HG03378 (cell line): ENCODE measurements around the gene CUBN.

Experiments used
- ATAC-seq: cut with Tn5 transposase; IDR thresholded peaks from one replicate; pipeline ENCODE4 v1.9.1; 2021; ENCODE audit warnings: mild to moderate bottlenecking, moderate library complexity; ENCODE audit not compliant: unreplicated experiment

The CUBN gene

DNA sequence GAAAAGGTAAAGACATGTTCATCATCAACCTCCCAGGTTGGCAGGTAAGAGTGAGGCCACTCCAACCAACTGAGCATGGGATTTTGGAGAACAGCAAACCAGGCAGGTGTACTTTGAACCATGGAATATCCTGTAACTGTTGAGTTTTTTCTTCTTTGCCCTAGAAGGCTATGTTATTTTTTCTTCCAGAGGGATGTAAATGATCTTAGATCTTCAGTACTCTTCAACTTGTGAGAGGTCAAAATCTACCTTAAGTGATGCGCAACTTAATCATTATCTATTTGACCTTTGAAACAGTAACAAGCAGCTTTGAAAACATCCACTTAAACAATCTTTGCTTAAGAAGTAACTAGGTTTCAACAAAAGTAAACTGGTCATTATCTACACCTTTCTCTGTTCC lies at the start of gene CUBN:
Gene CUBN, minus strand, starts transcription at position 71 of the 400 bp plus-strand sequence. Its CDS starts 46 bp downstream, at position 25.
- no peak for ATAC-seq

DNA sequence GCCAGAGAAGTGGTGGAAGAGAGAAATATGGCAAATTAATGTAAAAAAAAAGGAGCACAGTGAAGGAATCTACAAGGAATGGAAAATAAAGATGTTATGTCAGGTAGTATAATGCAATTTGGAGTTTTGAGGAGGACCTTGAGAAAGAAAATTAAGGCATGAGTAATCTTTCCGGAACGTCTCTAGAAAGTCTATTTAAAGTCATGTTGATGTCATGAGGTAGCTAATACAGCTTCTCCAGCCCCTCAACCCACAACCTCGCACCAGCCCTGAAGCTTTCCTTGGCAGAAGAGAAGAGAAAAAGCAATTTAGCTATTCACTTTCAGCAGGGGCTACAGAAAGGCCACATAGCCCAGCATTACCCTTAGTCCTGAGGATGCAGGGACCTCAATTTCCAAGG lies 49.4 kb upstream of the CUBN start:
- ATAC-seq: no peak

DNA sequence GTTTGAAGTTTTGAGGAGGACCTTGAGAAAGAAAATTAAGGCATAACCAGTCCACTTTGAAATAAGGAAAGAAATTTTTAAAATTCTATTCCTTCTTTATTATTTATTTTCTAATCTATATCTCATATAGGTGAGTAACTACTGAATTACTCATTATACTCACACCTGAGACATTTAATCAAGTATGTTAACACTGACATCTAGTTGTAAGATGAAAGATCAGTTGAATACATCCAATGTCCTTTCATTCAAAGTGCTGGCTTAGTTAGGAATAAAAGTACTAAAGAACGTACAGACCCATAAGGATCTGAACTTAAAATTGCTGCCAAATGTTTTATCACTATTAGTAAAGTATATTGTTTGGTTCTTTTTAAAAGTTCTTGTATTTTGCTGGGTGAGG lies 48.4 kb upstream of the CUBN start:
- ATAC-seq: no peak

DNA sequence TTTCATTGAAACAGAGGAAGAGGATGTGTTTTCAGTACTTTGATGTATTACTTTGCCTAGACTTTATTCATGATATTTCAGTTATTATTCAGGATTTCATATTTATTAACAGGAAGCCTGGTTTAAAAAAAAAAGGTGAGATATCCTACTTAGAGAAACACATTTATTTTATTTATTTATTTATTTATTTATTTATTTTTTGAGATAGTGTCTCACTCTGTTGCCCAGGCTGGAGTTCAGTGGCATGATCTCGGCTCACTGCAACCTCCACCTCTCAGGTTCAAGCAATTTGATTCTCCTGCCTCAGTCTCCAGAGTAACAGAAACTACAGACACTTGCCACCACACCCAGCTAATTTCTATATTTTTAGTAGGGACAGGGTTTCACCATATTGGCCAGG lies 47.4 kb upstream of the CUBN start:
- no peak for ATAC-seq

DNA sequence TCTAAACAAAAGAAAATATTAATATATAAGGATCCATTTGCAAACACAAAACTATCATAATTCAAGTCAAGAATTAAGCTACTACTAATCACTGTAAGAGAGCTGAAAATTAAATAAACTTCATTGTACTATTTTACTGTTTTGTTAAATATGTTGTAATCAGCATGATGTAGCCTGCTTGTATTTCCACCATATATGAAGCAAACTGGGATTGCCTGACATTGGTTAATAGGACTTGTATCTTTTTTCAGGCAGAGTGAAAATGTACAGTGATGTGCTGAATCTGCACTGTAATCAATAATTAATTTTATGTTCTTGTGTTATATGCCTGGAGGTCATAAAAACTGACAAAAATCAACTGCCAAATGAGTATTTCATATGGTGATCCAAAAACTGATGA lies 46.5 kb upstream of the CUBN start:
- no peak for ATAC-seq

DNA sequence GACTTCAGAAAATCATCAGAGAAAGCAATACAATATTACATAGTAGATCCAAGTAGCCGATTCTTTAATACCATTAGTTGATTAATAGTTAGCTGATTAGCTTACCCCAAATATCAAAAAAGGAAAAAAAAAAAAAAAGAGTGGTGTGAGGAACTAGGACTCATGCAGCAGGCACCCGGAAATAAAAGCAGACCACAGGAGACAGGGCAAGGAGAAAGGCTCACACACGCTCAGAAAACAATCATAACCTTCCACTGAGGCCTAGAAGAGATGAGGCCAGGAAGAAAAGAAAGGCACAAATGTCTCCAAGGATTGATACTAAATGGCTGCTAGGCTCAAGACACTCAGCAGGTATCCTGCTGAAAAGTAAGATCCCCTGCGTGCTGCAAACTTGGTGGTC lies 45.9 kb upstream of the CUBN start:
- ATAC-seq: no peak

DNA sequence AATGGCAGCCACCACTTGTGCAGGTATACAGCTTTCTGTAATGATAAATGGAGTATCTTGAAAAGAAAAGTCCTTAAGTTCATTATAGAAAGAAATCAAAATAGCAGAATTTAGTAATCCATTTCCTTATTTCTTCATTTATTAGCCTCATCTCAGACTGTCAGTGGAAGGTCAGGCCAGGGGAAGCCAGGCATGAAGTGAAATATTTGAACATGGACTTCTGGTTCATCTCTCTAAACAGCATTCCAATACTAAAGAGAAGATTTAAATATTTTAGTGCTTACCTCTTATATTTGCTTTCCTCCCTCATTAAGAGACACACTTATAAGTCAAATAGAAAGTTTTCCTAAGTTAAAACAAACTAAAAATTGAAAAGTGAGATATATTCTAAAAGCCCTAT lies 45.0 kb upstream of the CUBN start:
- ATAC-seq: no peak

DNA sequence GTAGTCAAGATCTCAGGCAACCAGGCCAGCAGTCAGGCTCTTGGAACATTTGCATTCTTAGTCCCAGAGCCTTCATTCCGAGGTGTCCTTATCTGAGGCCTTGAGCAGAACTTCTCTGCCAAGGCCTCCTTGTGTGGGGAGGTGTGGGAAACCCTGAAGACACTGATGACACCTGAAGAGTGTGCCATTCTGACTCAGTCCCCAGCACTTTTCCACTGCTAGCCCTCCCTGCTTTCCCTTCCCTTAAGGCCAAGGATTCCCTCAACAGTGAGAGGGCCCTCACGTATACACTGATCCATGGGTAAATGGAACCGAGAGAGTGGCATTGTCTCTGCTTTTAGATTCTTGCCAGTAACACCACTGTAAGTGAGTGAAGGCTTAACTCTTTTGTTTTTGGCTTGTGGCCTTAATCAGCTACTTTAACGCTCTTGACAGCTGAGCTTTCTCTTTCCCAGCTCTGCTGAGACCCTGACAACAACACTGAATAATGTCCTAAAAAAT lies 41.6 kb upstream of the CUBN start:
- no peak for ATAC-seq

DNA sequence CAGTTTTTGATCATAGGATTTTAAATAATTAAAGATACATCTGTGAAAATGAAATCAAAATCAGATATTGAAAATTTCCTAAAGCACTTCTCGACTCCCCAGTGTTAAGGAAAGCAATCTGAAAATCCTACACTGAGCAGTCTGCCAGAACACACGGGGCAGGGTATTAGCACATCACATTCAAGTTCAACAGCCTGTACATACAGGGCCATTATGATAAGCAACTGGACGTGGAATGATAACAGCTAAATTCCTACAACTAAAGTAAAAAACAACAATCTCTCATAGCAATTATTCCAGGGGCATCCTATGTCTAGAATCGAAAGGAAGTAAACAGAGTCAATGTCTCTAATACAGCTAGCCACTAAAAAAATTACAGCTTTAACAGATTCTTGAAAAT lies 40.2 kb upstream of the CUBN start:
- ATAC-seq: no peak

DNA sequence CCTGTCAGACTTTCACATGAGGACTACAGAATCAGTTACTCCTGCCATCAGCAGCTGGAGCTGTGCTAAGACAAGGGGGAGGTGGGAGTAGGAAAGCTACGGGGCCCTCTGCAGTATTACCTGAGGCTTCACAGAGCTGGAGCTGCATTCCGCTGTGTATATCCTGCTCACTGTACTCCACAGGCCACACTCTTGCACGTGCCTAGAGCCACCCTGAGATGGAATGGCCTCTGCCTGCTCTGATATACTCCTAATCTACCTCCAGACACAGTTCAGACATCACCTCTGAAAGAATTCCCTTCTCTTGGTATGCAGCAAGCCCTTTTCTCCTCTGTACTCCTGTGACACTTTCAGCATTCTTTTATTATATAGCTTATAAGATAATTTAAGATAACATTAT lies 37.1 kb upstream of the CUBN start:
- no peak for ATAC-seq

DNA sequence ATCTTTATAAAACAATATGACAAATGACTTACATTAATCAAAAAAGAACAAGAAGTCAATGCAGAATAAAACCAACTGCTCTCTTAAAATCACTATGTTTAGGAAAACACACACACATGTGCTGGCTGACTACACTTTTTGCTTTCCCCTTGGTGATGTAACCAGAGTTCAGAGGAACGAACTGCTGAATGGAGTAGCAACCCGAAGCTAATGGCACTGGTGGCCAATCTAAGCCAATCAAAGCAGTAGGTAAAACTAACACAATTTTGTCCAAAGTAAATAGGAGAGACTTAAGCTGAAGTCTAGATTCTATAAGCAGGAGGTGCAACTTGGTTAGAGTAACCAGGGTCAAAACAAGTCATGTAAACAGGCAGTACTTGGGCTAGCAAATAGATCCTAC lies 33.2 kb upstream of the CUBN start:
- ATAC-seq: no peak

DNA sequence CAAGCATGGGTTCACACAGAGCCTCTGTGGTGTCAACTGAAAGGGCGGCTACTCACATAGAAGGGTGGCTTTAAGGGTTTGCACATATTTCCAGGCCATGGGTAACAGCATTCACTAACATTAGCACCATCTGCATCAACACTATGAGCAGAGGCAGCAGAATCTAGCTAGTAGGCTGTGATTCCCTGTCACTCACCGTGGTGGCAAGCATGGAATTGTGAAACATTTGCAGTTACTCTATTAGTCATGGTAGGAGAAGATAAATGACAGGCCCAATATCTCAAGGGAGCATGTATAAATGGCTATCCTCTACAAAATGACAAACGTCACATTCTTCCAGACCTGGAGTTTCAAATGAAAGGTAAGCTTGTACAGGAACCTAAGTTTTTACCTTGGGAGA lies 32.2 kb upstream of the CUBN start:
- ATAC-seq: no peak

DNA sequence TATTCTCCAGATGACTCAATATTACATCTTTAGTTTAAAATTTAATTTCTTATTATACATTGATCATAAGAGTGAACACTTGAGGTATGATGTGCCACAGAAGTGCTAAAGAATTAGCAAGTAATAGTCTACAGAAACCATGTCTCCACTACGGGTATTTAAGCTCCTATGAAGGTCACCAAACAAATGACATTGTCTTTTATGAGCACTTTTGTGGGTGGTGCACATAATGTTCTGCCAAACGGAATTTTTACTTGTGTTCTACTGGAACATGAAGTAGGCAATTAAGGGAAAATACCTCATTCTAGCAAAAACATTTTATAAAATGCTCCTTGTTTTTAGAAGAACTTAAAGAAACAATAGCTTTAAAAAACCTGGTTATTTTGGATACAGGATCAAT lies 27.4 kb upstream of the CUBN start:
- ATAC-seq: no peak

DNA sequence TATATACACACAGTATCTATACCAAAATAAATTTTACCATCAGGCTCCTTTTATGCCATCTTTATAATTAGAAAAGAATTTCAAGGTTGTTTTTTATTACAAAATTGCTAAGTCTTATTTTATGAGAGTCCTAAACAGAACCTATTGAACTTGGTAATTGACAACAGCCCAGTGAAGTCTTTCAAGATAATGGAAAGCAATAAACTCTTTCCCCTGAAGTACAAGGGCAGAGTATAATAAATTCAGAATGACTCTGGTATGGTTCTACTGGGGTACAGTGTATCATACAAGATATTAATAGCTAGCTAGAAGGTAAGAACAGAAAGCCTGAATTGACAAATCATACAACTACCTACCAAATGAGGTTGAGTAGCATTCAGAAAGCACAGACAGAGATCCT lies 26.2 kb upstream of the CUBN start:
- ATAC-seq: no peak

DNA sequence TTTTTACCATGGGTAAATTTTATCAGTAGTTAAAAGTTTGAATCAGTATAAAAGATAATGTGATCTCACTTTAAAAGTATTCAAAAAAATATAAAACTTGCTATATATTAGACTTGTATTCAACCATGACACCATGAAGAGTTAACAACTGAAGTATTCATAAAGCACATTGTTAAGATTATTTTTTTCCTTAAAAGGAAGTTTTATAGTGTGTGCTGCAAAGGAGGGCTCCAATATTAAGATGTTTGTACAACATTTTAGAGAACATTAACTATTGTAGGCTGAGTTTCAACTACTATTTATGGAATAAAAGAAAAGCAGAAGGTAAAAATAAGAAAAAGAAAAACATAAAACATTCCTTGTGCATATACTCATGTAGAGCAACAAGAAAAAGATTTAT lies 24.5 kb upstream of the CUBN start:
- ATAC-seq: no peak

DNA sequence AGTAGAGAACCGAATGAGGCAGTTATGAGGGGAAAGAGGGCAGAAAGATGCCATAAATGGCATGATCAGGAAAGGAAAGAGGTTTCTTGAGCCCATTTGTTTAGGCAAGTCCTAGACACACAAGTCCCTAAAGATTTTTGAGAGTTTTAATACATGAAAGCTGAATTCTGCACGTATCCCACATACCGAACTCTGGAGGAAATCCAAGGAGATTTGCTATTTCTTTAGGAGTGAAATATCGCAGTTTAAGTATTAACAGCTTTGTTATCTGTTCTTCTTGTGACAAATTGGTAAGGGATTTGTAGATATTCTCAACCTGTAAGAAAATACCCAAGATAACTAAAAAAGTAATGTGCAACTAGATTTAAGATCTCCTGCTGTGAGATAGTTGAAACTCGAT lies 23.7 kb upstream of the CUBN start:
- ATAC-seq: no peak

DNA sequence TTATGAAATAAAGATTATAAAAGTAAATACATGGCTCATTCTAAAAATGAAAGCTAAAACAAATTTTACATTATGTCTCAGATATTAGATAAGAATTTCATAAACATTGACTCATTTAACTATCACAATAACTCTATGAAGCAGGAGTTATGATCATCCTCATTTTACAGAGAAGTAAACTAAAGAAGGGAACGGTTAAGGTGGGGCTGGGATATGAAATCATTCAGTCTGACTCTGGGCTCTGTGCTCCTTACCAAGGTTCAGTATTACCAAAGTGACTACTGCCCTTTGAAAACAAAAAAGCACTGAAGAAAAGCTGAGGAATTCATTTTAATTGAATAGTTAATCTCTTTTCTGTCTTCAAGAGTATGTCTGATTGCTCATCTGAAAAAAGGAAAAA lies 22.1 kb upstream of the CUBN start:
- no peak for ATAC-seq

DNA sequence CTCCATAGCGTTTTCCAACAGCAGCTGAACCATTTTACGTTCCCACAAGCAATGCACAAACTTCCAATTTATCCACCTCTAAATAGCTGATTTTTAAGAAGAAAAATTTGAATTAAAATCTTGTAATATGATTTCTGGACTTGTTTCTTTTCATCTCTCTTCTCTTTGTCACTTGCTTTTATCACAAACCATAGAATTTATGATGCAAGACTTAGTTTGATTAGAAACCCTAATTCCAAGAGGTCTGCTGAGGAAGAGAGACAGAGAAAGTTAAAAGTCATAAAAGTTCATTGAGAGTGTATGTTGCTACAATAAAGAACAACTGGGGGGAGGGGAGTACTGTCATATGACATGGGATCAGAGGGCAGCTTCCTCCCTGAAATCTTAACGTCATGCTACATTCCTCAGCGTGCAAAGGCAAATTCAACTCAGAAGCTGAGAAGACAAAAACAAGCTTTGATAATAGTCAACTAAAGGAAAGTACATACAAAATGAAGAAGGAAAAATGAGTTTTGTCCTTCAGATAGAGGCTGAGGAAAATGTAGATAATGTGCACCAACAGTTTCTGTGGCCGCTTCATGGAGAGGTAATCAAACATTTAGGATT lies 18.4 kb upstream of the CUBN start:
- ATAC-seq: no peak

DNA sequence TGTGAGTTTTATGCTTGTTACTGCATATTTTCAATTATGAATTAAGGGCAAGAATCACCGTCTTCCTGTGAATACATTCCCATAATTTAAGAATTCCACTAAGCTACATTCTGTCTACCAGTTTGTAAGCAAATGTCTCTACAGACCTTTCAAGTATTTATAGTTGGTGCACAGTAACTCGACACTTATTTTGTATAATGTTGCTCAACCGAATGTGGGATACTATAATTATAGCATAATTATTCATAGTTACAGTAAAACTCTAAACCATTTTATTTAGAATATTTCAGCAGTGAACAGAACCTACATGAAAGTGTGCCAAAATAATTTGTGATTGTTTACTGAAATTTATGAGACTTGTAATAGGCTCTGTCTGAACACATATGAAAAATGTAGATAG lies 17.3 kb upstream of the CUBN start:
- ATAC-seq: no peak

DNA sequence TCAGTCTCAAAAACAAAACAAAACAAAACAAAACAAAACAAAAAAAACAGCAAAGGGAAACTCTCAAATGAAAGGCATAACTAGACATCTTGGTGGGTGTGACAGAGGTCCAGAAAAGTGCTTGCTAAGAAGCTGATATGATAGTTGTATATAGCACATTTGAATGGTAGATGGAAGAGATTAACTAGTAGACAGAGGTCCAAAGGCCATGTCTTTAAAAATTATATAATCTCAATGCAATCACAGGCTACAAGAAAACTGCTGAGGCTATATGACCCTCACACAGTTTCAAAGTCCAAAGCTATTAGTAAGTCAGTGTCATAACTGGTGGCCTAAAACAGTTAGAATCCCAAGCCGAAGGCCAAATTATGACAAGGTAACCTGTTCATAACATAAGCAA lies 15.6 kb upstream of the CUBN start:
- ATAC-seq: no peak

DNA sequence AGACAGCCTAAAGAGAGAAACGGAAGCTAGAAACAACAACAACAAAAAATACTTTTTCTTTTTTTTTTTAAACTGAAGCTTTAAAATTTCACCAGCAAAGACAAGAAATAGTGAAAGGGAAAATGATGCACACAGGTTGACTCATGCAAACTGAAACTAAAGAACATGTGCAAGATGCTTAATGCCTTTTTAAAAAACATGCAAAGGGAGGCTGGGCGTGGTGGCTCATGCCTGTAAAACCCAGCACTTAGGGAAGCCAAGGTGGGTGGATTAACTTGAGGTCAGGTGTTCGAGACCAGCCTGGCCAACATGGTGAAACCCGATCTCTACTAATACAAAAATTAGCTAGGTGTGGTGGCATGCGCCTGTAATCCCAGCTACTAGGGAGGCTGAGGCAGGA lies 15.1 kb upstream of the CUBN start:
- ATAC-seq: no peak

DNA sequence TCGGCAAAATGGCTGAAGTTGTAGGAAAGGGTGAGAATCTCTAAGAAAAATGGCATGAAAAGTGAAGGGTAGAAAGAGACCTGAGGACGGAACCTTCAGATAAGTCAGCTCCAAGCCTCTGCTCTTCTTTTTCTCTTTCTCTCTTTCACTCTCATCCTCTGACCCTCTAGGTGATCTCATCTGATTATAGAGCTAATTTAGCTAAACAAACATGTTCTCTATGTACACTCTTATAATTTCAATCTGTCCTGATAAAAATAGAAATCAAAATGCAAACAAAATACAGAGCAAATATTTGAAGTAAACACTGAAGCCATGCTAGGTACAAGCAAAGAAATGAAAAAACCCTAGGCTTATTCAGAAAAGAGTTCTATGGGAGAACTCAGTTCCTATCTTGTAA lies 14.4 kb upstream of the CUBN start:
- no peak for ATAC-seq

DNA sequence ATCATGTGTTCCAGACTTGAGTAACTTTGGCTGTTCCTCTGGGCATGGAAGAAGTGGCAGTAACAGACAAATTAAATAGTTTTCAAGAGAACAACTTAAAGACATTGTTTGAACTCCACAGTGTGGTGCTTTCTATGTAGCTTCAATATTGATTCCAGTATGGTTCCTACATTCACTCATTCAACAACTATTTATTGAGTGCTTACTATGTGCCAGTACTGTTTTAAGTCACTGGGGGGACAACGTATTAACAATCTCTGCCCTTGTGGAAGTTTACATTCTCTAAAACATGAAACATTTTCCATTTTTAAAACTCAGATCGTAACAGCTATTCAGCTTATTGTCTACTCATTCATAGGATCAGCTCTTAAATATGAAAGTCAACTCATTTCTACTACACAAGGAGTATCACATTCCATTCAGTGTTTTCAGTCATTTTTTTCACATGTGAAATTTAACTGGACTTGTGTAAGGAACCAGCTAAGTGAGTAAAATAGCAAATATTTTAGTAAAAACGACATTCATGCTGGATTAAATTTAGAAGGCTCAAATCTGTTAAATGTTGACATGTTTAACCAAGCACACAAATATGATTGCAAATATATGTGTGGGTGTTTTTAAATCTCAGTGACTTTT lies 13.6 kb upstream of the CUBN start:
- no peak for ATAC-seq
